Testis (tissue), 3 donors: ENCODE results near the gene SMG5. TPM values are rescaled to one million over a fixed set of nuclear protein-coding genes. Genes with fewer than 3 reads are reported as not detected.

Experiments used
- DNase-seq: peaks from one replicate; pipeline ENCODE4 v3.0.0-alpha.2; 2019
- H3K27ac ChIP-seq, 2 donors: fragments of 200-600 bp; sonication (generic); one replicate each; pipeline ENCODE4 v1.5.1; 2019
- H3K27me3 ChIP-seq: fragments of 200-600 bp; sonication (generic); one replicate; pipeline ENCODE4 v1.5.1; 2019
- H3K36me3 ChIP-seq: fragments of 200-600 bp; sonication (generic); one replicate; pipeline ENCODE4 v1.5.1; 2017; ENCODE audit warnings: low read depth; ENCODE audit errors: missing control alignments
- H3K4me1 ChIP-seq: fragments of 200-600 bp; sonication (generic); one replicate; pipeline ENCODE4 v1.5.1; 2019
- H3K4me3 ChIP-seq, 2 donors: fragments of 200-600 bp; sonication (generic); one replicate each; pipeline ENCODE4 v1.5.1; 2017 to 2019
- H3K9me3 ChIP-seq: fragments of 200-600 bp; sonication (generic); one replicate; pipeline ENCODE4 v1.5.1; 2017
- CTCF ChIP-seq, 3 experiments: fragments of 450-650 bp in 2 of 3; fragments of 200-600 bp in 1 of 3; sonication (generic) in 1 of 3; IDR thresholded peaks; one replicate each; pipeline ENCODE4 v1.5.1; 2016 to 2019; ENCODE audit warnings: antibody characterized with exemption in 3 of 3, mild to moderate bottlenecking in 2 of 3, moderate library complexity in 1 of 3
- POLR2A ChIP-seq: fragments of 450-650 bp; IDR thresholded peaks from one replicate; pipeline ENCODE4 v1.6.1; 2017; ENCODE audit warnings: antibody characterized with exemption, mild to moderate bottlenecking, moderate library complexity
- WGBS, 2 donors: methylation state at CpG; one replicate each; pipeline ENCODE4 v1.1.5; 2018; 5-methylcytosine and 5-hydroxymethylcytosine counted together
- intact Hi-C: fragments of 100-400 bp; cut with DNase I; formaldehyde crosslinking; loops from one replicate; pipeline ENCODE4 v1.15.1; 2023; ENCODE audit warnings: low total_unique reads
- polyA plus RNA-seq: library from polyadenylated mRNA; stranded (reverse); fragments of 350-450 nt; fragmentation: Illumina TruSeq; extraction: RNeasy Lipid Tissue Mini Kit (QIAGEN cat#74804); gene quantifications from one replicate; pipeline ENCODE4 v1.2.3, GENCODE V29; 2014; ENCODE audit warnings: low read depth, low replicate concordance; ENCODE audit not compliant: insufficient read depth
- total RNA-seq, 2 donors: library from RNA; depleted of rRNA; stranded (reverse); fragments of >200 nt; gene quantifications; one replicate each; pipeline ENCODE4 v1.2.3, GENCODE V29; 2016

SMG5 gene
- total and polyA plus RNA-seq, 3 donors from 2014 or later, result 74.5 to 100 (median 82.5) TPM

DNA sequence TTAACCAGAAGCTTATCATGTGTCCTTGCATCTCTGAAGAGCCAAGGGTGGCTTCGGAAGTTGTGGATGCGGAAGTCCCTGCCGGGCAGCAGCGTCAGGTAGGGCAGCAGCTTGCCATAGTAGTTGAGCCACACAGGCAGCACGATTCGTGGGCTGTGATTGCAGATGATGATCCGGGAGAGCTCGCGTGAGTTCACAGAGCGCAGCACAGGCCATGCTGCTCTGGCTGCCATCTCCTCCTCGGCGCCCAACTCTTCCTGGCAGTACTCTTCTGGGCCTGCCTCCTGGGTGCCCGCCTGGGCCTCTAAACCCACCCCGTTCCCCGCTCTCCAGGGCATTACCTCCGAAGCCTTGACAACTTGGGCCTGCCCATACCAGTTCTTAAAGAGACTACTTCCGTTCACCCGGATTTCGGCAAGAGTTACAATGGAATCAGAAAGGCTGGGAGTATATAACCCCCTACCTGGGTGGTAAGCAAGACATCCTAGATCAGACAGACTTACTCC, 16.3 kb upstream of the SMG5 start, which contains the start of gene VHLL:
TSS of gene VHLL (minus strand) at position 456 of the 506 bp plus-strand sequence. CDS start at position 338, 118 bp downstream.
- H3K27ac ChIP-seq, result no peak within 1 kb of the TSS
- no peak for TF ChIP-seq POLR2A
- TF ChIP-seq CTCF (IDR thresholded peaks at IDR 0.05), result no peak
- no peaks in the 10 kb centered on the region for H3K27me3 ChIP-seq
- no peak for DNase-seq
- no peaks in the 10 kb centered on the region for H3K4me1 ChIP-seq
- WGBS, 2 donors, result 85 to 96% methylated on average over 18 to 19 of the region's 19 CpGs
- no peak within 1 kb of the TSS for H3K4me3 ChIP-seq
- intact Hi-C loops, result no loop called here
- no peaks in the 10 kb centered on the region for H3K36me3 ChIP-seq
- H3K9me3 ChIP-seq, result no peaks in the 10 kb centered on the region

DNA sequence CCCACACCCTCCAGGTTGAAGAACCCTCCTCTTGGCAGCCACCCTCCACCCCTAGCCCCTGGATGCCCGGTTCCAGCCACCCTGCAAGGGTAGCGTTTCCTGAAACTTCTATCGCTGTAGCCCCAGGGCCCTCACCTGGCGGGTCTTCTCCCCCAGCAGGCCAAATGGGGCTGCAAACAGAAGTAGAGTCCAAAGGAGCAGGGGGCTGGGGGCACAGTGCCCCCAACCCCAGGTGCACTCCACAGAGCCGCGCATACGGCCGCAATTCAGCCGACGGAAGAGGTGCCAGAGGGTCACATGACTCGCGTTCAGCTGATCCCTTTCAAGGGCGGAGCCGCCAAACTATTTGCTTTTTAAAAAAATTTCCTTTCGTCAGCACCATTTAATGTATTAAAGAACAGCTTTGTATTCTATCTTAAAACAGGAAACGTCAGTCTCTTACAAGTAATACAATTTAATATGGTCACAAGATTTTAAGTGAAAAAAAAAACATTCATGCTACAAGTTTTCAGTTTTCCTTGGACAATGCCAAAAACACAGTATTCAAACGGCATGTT, 12.8 kb upstream of the SMG5 start, which contains the start of gene GLMP:
TSS of gene GLMP (minus strand) at position 289 of the 557 bp plus-strand sequence. CDS start at position 255, 34 bp downstream.
- no peaks in the 10 kb centered on the region for H3K27me3 ChIP-seq
- peak within 1 kb of the TSS; percentile 64 to 70 for H3K4me3 ChIP-seq
- H3K36me3 ChIP-seq, result no peaks in the 10 kb centered on the region
- intact Hi-C loops, result no loop called here
- peak within 1 kb of the TSS; percentile 7 to 51 for H3K27ac ChIP-seq
- no peaks in the 10 kb centered on the region for H3K9me3 ChIP-seq
- 14 to 25% methylated on average over 17 of the region's 17 CpGs for WGBS, 2 donors
- H3K4me1 ChIP-seq, result peaks cover 4% of the 10 kb centered on the region
- TF ChIP-seq CTCF (IDR thresholded peaks at IDR 0.05) (no peak), POLR2A (no peak)
- peak; percentile 82 for DNase-seq

GRCh38 chr1:156293895-156294294, 11.3 kb upstream of the SMG5 start:
- peaks cover 4% of the 10 kb centered on the region for H3K4me1 ChIP-seq
- no peak for DNase-seq
- no peaks in the 10 kb centered on the region for H3K36me3 ChIP-seq
- no peaks in the 10 kb centered on the region for H3K27me3 ChIP-seq
- intact Hi-C loops, result no loop called here
- no peaks in the 10 kb centered on the region for H3K9me3 ChIP-seq
- H3K4me3 ChIP-seq, result no peak overlapping the region
- TF ChIP-seq POLR2A, result no peak
- TF ChIP-seq CTCF (IDR thresholded peaks at IDR 0.05), result no peak
- 93 to 97% methylated on average over 8 to 9 of the region's 9 CpGs for WGBS, 2 donors
- H3K27ac ChIP-seq, result no peak overlapping the region

DNA sequence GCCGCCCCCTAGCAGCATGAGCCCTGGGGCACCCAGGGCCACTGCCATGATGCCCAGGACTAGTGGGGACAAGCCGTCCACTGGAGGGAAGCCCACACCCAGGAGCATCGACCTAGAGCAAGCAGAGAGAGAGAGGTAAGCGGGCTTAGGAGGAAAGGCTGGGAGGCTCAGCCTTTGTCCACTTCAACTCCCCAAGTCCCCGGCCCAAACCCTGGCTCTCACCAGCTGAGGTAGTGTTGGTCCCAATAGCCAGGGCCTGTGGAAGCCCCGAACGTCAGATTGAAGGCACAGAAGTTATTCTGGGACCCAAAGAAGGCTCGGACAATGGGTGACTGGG, 10.4 kb upstream of the SMG5 start:
- H3K36me3 ChIP-seq, result no peaks in the 10 kb centered on the region
- intact Hi-C loops, result no loop called here
- peaks cover 4% of the 10 kb centered on the region for H3K4me1 ChIP-seq
- DNase-seq, result no peak
- H3K9me3 ChIP-seq, result no peaks in the 10 kb centered on the region
- no peaks in the 10 kb centered on the region for H3K27me3 ChIP-seq
- 86 to 95% methylated on average over 7 to 8 of the region's 8 CpGs for WGBS, 2 donors
- H3K4me3 ChIP-seq, result no peak overlapping the region
- TF ChIP-seq POLR2A, result no peak
- no peak for TF ChIP-seq CTCF (IDR thresholded peaks at IDR 0.05)
- H3K27ac ChIP-seq, result no peak overlapping the region
